ENCODE data around the gene TMEM117.

DNA sequence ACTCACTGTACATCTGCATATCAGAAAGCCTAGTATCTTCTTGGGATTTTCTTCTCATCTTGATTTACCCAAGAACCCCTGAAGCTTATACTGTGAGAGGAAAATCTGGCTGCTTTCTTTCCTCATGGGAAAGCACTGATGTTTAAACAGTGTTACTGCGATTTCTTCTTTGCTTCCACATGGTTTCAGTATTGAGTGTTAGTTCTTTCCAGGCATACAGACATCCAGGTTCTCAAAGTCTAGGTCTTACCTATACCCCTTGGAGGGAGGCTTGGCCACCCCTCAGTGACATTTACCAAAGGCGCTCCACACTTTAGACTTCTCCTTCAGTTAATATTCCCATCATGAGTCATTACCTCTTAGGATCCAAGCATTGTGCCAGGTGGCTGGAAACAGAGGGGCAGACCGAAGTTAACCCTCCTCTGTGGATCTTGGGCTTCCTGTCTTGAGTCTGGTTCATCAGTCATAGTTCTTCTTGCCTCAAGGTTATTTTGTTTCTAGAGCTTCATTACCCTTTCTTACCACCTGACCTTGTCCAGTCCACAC lies 79.1 kb downstream of the TMEM117 start:
- TF ChIP-seq, protein P1, sequence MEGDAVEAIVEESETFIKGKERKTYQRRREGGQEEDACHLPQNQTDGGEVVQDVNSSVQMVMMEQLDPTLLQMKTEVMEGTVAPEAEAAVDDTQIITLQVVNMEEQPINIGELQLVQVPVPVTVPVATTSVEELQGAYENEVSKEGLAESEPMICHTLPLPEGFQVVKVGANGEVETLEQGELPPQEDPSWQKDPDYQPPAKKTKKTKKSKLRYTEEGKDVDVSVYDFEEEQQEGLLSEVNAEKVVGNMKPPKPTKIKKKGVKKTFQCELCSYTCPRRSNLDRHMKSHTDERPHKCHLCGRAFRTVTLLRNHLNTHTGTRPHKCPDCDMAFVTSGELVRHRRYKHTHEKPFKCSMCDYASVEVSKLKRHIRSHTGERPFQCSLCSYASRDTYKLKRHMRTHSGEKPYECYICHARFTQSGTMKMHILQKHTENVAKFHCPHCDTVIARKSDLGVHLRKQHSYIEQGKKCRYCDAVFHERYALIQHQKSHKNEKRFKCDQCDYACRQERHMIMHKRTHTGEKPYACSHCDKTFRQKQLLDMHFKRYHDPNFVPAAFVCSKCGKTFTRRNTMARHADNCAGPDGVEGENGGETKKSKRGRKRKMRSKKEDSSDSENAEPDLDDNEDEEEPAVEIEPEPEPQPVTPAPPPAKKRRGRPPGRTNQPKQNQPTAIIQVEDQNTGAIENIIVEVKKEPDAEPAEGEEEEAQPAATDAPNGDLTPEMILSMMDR (IDR thresholded peaks at IDR 0.05; ENCODE audit: low read depth, low read length): peak; percentile 38
- TF ChIP-seq POLR2A (IDR thresholded peaks at IDR 0.05; ENCODE audit: extremely low read depth, insufficient read length) (no peak), MAX (IDR thresholded peaks at IDR 0.05; ENCODE audit: low read depth, low read length) (no peak), MYC (IDR thresholded peaks at IDR 0.05; ENCODE audit: low read depth, low read length) (no peak)

All from NB4 (cell line).